K562 (cell line): ENCODE results near the gene RERE. TPM values are rescaled to one million over a fixed set of nuclear protein-coding genes. Genes with fewer than 3 reads are reported as not detected.

Experiments
- ATAC-seq: fragments of 200-7000 bp; cut with Tn5 transposase; 3 replicates; pipeline ENCODE4 v1.9.1; 2020; ENCODE audit warnings: moderate library complexity
- BruUV-seq: library from RNA; stranded (reverse); fragments of 400-500 nt; replicated peaks from 2 replicates; lab custom pipeline; 2021; lab: Mats Ljungman, UMichigan
- CTCF ChIA-PET: fragments of 300-600 bp; formaldehyde crosslinking; extraction: SDS; loops from one replicate; lab custom pipeline; 2021; ENCODE audit warnings: low intra/inter-chr PET ratio; lab: Yijun Ruan, JAX
- POLR2A ChIA-PET: fragments of 300-600, 350-650 bp; sonication (Branson Sonifier 250); formaldehyde crosslinking; extraction: SDS; loops from one replicate; lab custom pipeline; 2021; ENCODE audit warnings: antibody characterized with exemption, inconsistent platforms; lab: Yijun Ruan, JAX
- DNase-seq, 4 experiments: peaks; one replicate each; pipeline versions ENCODE4 v3.0.0 to v3.0.0-alpha.2; 2011 to 2018; ENCODE audit warnings: low spot score in 3 of 4, mixed read lengths in 3 of 4; ENCODE audit errors: extremely low read depth in 1 of 4
- FAIRE-seq: peaks from 2 replicates; lab custom pipeline; 2011; peaks lifted over from hg19 to GRCh38; lab: Jason Lieb, UNC
- H2AFZ ChIP-seq: 2 replicates; pipeline ENCODE4 v1.6.0; 2011; ENCODE audit warnings: low read depth, low read length, control low read depth, inconsistent platforms
- H3K27ac ChIP-seq: fragments of 200-600 bp; 3 replicates; pipeline ENCODE4 v1.8.0; 2011; ENCODE audit warnings: low read depth, mild to moderate bottlenecking, control low read depth, inconsistent platforms, low read length, moderate library complexity, mixed read lengths; ENCODE audit errors: extremely low read depth
- H3K27me3 ChIP-seq, 2 experiments: fragments of 300-600 bp in 1 of 2; 2 replicates in 1 of 2; 3 replicates in 1 of 2; pipeline versions ENCODE4 v1.6.0 to v1.8.0; 2011; ENCODE audit warnings: inconsistent platforms in 2 of 2, low read length in 2 of 2, mild to moderate bottlenecking in 1 of 2, mixed read lengths in 1 of 2, moderate library complexity in 1 of 2; ENCODE audit not compliant: control insufficient read depth in 2 of 2, insufficient read depth in 2 of 2
- H3K36me3 ChIP-seq: fragments of 300-600 bp; 3 replicates; pipeline ENCODE4 v1.8.0; 2011; ENCODE audit warnings: mild to moderate bottlenecking, low read length, inconsistent platforms; ENCODE audit not compliant: control insufficient read depth, insufficient read depth
- H3K4me1 ChIP-seq, 2 experiments: fragments of 200-600 bp in 1 of 2; replicated peaks in 1 of 2; 2 replicates in 1 of 2; 3 replicates in 1 of 2; pipeline versions ENCODE4 v1.5.1 to v1.8.0; 2011; ENCODE audit warnings: inconsistent platforms in 2 of 2, low read length in 2 of 2, mild to moderate bottlenecking in 1 of 2, mixed read lengths in 1 of 2, moderate library complexity in 1 of 2; ENCODE audit not compliant: control insufficient read depth in 2 of 2, insufficient read depth in 2 of 2
- H3K4me2 ChIP-seq: 2 replicates; pipeline ENCODE4 v1.6.1; 2011; ENCODE audit warnings: low read length, control low read depth, inconsistent platforms, mixed read lengths; ENCODE audit not compliant: insufficient read depth
- H3K4me3 ChIP-seq: fragments of 200-600 bp; sonication (generic), shearing (Covaris generic); 2 replicates; pipeline ENCODE4 v1.5.1; 2016; ENCODE audit warnings: control low read depth, inconsistent platforms
- H3K79me2 ChIP-seq: fragments of 200-600 bp; 3 replicates; pipeline ENCODE4 v1.8.0; 2011; ENCODE audit warnings: low read length, inconsistent platforms; ENCODE audit not compliant: control insufficient read depth, insufficient read depth
- H3K9ac ChIP-seq, 2 experiments: 2 replicates each; pipeline versions ENCODE4 v1.6.0 to v1.6.1; 2011; ENCODE audit warnings: low read depth in 2 of 2, low read length in 2 of 2, control low read depth in 1 of 2, inconsistent platforms in 1 of 2, mild to moderate bottlenecking in 1 of 2, mixed read lengths in 1 of 2; ENCODE audit not compliant: insufficient read depth in 1 of 2
- H3K9me1 ChIP-seq: one replicate; pipeline ENCODE4 v1.6.0; 2011; ENCODE audit warnings: inconsistent platforms, mild to moderate bottlenecking, low read length, moderate library complexity; ENCODE audit not compliant: control insufficient read depth, insufficient read depth
- H3K9me3 ChIP-seq: replicated peaks from 2 replicates; pipeline ENCODE4 v1.5.1; 2011; ENCODE audit warnings: low read depth, low read length, inconsistent platforms; ENCODE audit not compliant: control insufficient read depth, insufficient read depth
- H4K20me1 ChIP-seq: replicated peaks from 2 replicates; pipeline ENCODE4 v1.6.1; 2011; ENCODE audit warnings: low read length, inconsistent platforms, mixed read lengths; ENCODE audit not compliant: control insufficient read depth, insufficient read depth
- CAMTA2 ChIP-seq: fragments of 250-450 bp; sonication (Bioruptor Pico); conservative IDR thresholded peaks from 2 replicates; pipeline ENCODE4 v1.5.1; 2022
- CREB1 ChIP-seq, 2 experiments: sonication (generic) in 1 of 2; formaldehyde crosslinking in 1 of 2; IDR thresholded peaks; 2 replicates each; pipeline versions ENCODE4 v1.6.1 to v1.8.0; 2012 to 2022; ENCODE audit warnings: inconsistent platforms in 1 of 2, mild to moderate bottlenecking in 1 of 2, missing genetic modification reagents in 1 of 2, moderate library complexity in 1 of 2
- HCFC1 ChIP-seq: IDR thresholded peaks from 2 replicates; pipeline ENCODE4 v1.6.1; 2012; ENCODE audit warnings: low read depth, low read length, improper control_type of control experiment
- JUND ChIP-seq, 2 experiments: IDR thresholded peaks; 2 replicates in 1 of 2; 3 replicates in 1 of 2; pipeline ENCODE4 v1.6.1; 2011; ENCODE audit warnings: borderline replicate concordance in 2 of 2, low read depth in 2 of 2, low read length in 2 of 2, improper control_type of control experiment in 1 of 2, missing biosample characterization in 1 of 2, missing genetic modification characterization in 1 of 2, missing genetic modification reagents in 1 of 2
- KDM2B ChIP-seq: fragments of 250-450 bp; sonication (Bioruptor Pico); IDR thresholded peaks from 2 replicates; pipeline ENCODE4 v1.8.0; 2021; ENCODE audit warnings: mild to moderate bottlenecking, moderate library complexity
- NONO ChIP-seq, 2 experiments: fragments of 200-400 bp in 1 of 2; fragments of 450-650 bp in 1 of 2; formaldehyde crosslinking in 1 of 2; IDR thresholded peaks; 2 replicates each; pipeline ENCODE4 v1.6.1; 2017; ENCODE audit warnings: low read depth in 2 of 2, mild to moderate bottlenecking in 2 of 2, moderate library complexity in 2 of 2, low read length in 1 of 2
- ZNF134 ChIP-seq: fragments of 250-450 bp; sonication (Bioruptor Pico); conservative IDR thresholded peaks from 2 replicates; pipeline ENCODE4 v1.4.0; 2020
- WGBS: fragments of 100-300 bp; shearing (Covaris generic); methylation state at CpG from one replicate; pipeline ENCODE4 v1.1.6; 2016; ENCODE audit warnings: low coverage, mixed read lengths; ENCODE audit not compliant: insufficient coverage; ENCODE audit errors: missing lambda C conversion rate; 5-methylcytosine and 5-hydroxymethylcytosine counted together
- in situ Hi-C: fragments of 300-500 bp; cut with MboI; formaldehyde crosslinking; loops from 4 replicates; pipeline ENCODE4 v1.15.0; 2018; ENCODE audit warnings: inconsistent platforms, mixed read lengths
- intact Hi-C: fragments of 100-400 bp; cut with micrococcal nuclease; formaldehyde crosslinking; loops from 2 replicates; pipeline ENCODE4 v1.14.2; 2022
- polyA plus RNA-seq, 8 experiments: library from polyadenylated mRNA; depleted of rRNA in 4 of 8; stranded (reverse) in 5 of 8; unstranded in 3 of 8; fragments of >200 nt; fragmentation: Nextera tagmentation in 2 of 8; fragmentation: Illumina TruSeq in 1 of 8; extraction: Ambion mirVana in 2 of 8; extraction: Trizol in 1 of 8; gene quantifications; 2 replicates each; pipeline versions ENCODE4 v1.2.1 to v1.2.3, GENCODE V29; 2011 to 2014; ENCODE audit warnings: inconsistent platforms in 1 of 8, missing spikeins in 1 of 8
- total RNA-seq, 7 experiments: library from RNA; depleted of rRNA in 6 of 7; stranded (reverse); fragments of >200 nt in 6 of 7; fragmentation: Illumina TruSeq in 2 of 7; extraction: Trizol in 2 of 7; gene quantifications; 2 replicates each; pipeline versions ENCODE4 v1.2.1 to v1.2.3, GENCODE V29; 2011 to 2021; ENCODE audit warnings: low replicate concordance in 1 of 7

The RERE gene
- total and polyA plus RNA-seq, 9 of the 15 experiments (the other 6 are each of a cell fraction or from before 2014, with no cell fraction given): 3.0 to 51.5 (median 13.4) TPM

DNA sequence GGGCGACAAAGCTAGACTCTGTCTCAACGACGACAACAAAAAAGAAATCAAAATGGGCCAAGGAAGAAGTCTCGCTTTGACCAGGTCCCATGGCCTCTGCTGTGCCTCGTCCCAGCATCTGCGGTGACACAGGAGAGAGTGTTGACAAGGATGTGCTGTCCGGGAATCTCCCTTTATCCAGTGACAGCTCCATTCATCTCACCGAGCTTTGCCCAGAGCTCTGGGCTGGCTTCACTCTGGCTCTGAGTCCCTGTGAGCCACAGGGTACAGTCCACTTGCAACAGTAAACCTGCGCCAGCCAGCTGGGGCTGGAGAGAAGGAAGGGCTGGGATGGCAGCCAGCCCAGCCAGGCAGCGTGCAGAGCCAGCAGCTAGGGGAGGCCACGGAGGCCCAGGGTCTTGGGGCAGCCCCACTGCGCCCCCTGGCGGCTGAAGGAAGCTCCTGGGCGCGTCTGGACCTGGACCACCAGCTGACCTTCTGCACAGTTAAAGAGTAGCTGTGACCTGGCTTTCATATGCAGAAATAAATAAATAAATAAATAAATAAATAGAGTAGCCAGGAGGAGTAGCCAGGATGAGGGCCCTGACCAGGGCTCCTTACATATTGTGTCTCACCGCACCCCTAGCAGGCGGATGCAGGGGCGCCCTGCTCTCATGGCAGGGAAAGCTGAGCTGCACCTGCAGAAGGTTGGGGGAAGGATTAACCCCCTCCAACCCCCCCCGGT lies 31.4 kb upstream of the RERE start (continued):
- TF ChIP-seq HCFC1 (peak; percentile 31; the same call in 1 of the 2 replicates), CREB1 (IDR thresholded peaks at IDR 0.05) (no peak), CREB1 (CRISPR knock-in tag; IDR thresholded peaks at IDR 0.05) (no peak), JUND (IDR thresholded peaks at IDR 0.05; ENCODE audit: borderline replicate concordance, low read depth, low read length) (peak; percentile 58), JUND (tag; IDR thresholded peaks at IDR 0.05; ENCODE audit: borderline replicate concordance, low read depth, low read length) (no peak; the same call in 2 of the 3 replicates)

- Histone ChIP-seq H3K9me3 (no peaks in the 10 kb centered on the region), H3K9ac (no peak overlapping the region), H3K79me2 (no peaks in the 10 kb centered on the region), H2AFZ (no peak overlapping the region), H3K27ac (no peak overlapping the region), H3K9me1 (no peaks in the 10 kb centered on the region), H3K27me3 (no peaks in the 10 kb centered on the region), H3K4me3 (no peak overlapping the region), H3K36me3 (no peaks in the 10 kb centered on the region)
- CTCF ChIA-PET: interaction anchor here (0.6 to 1.9 kb wide), 4 partner anchors 39 to 288 kb away, joined by 3 to 14 read pairs (median 8); no protein-coding TSS in a partner anchor
- DNase-seq: no peak
- no peak for ATAC-seq
- 38% methylated on average over 5 of the region's 5 CpGs for WGBS
- in situ Hi-C loops: no loop called here
- no TSS peak for BruUV-seq
- POLR2A ChIA-PET: interaction anchor here (3.8 to 7.7 kb wide), 2 partner anchors 12 to 18 kb away, joined by 20 to 99 read pairs; no protein-coding TSS in a partner anchor
- intact Hi-C loops: loop anchor here (5.0 kb wide), 1 partner anchor 121 kb away; no protein-coding TSS in a partner anchor
- no peak for TF ChIP-seq NONO (IDR thresholded peaks at IDR 0.05; ENCODE audit: low read depth in 2 of 2, low read length in 1 of 2)
- TF ChIP-seq KDM2B (CRISPR knock-in tag): no peak
- no peak for TF ChIP-seq ZNF134
- no peak for TF ChIP-seq CAMTA2 (CRISPR knock-in tag)
- TF ChIP-seq, all 486 proteins: peak for 0
- H3K4me1 ChIP-seq: peaks cover 7 to 20% of the 10 kb centered on the region in 2 experiments; a peak in 4 of 5 replicates
- H3K4me2 ChIP-seq: no peak overlapping the region
- no peaks in the 10 kb centered on the region for H4K20me1 ChIP-seq
- FAIRE-seq: no peak
Measured at GRCh38 chr1:8847990-8848389, 30.6 kb upstream of the RERE start.
